DND-41 (cell line): Measurements from ENCODE around the gene CARD19.

ENCODE experiments used
- EZH2 ChIP-seq: IDR thresholded peaks from 3 replicates; pipeline ENCODE4 v1.6.1; 2012; ENCODE audit warnings: borderline replicate concordance, low read depth, mild to moderate bottlenecking, moderate library complexity, low read length, inconsistent platforms; ENCODE audit not compliant: severe bottlenecking
- TF ChIP-seq, protein P1 (sequence below): IDR thresholded peaks from 2 replicates; pipeline ENCODE4 v1.5.1; 2012; ENCODE audit warnings: borderline replicate concordance, low read length, moderate library complexity, mild to moderate bottlenecking; ENCODE audit not compliant: poor library complexity, severe bottlenecking; ENCODE audit errors: extremely low read depth

DNA sequence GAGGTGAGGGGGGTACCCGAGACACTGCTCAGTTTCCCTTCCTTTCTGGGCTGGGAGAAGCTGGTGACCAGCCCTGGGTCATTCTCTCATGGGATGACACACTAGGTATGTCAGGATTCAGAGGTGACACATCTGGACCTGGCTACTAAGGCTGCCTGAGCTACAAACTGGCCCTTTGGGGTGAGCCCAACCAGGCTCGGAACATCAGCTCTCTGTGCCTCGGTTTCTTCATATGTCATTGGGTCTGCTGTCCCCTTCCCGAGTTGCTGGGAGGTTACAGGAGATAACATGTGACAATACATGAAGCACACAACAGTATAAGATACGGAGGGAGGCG, 11.8 kb downstream of the CARD19 start:
- TF ChIP-seq, protein P1, sequence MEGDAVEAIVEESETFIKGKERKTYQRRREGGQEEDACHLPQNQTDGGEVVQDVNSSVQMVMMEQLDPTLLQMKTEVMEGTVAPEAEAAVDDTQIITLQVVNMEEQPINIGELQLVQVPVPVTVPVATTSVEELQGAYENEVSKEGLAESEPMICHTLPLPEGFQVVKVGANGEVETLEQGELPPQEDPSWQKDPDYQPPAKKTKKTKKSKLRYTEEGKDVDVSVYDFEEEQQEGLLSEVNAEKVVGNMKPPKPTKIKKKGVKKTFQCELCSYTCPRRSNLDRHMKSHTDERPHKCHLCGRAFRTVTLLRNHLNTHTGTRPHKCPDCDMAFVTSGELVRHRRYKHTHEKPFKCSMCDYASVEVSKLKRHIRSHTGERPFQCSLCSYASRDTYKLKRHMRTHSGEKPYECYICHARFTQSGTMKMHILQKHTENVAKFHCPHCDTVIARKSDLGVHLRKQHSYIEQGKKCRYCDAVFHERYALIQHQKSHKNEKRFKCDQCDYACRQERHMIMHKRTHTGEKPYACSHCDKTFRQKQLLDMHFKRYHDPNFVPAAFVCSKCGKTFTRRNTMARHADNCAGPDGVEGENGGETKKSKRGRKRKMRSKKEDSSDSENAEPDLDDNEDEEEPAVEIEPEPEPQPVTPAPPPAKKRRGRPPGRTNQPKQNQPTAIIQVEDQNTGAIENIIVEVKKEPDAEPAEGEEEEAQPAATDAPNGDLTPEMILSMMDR = no peak
- TF ChIP-seq EZH2 = no peak
